HuH-7 (cell line): Measurements from ENCODE around the gene SMIM41.
A peak's percentile ranks its signal among the peaks of the same experiment; 100 is the strongest.

Experiments used
- DNase-seq: peaks from one replicate; pipeline ENCODE4 v3.0.0; 2011; ENCODE audit warnings: low spot score

SMIM41 gene

GRCh38 chr12:52122540-52122871 lies 43.0 kb downstream of the SMIM41 start:
- no peak for DNase-seq

- no peak for DNase-seq
Observed at GRCh38 chr12:52122904-52123303, 43.4 kb downstream of the SMIM41 start.

GRCh38 chr12:52123487-52124186 lies 44.1 kb downstream of the SMIM41 start:
- peak; percentile 1 for DNase-seq

GRCh38 chr12:52125476-52125900 lies 46.0 kb downstream of the SMIM41 start:
- no peak for DNase-seq

- peak; percentile 1 for DNase-seq
Observed at GRCh38 chr12:52126050-52126604, 46.6 kb downstream of the SMIM41 start.

GRCh38 chr12:52126605-52127578 lies 47.4 kb downstream of the SMIM41 start:
- peak; percentile 4 for DNase-seq

- DNase-seq: peak; percentile 1
Observed at GRCh38 chr12:52127683-52128450, 48.4 kb downstream of the SMIM41 start.

GRCh38 chr12:52130711-52131110 lies 51.2 kb downstream of the SMIM41 start:
- DNase-seq: peak; percentile 2

GRCh38 chr12:52132754-52133161 lies 53.3 kb downstream of the SMIM41 start:
- peak; percentile 1 for DNase-seq

GRCh38 chr12:52137746-52138145 lies 58.2 kb downstream of the SMIM41 start:
- DNase-seq: no peak

- DNase-seq: no peak
Observed at GRCh38 chr12:52139147-52139546, 59.6 kb downstream of the SMIM41 start.

- peak; percentile 79 for DNase-seq
Observed at GRCh38 chr12:52139579-52140062, 60.1 kb downstream of the SMIM41 start.

- no peak for DNase-seq
Observed at GRCh38 chr12:52141306-52141705, 61.8 kb downstream of the SMIM41 start.

- DNase-seq: no peak
Observed at GRCh38 chr12:52141875-52142274, 62.4 kb downstream of the SMIM41 start.

- DNase-seq: no peak
Observed at GRCh38 chr12:52142431-52142830, 62.9 kb downstream of the SMIM41 start.

GRCh38 chr12:52144512-52145227 lies 65.2 kb downstream of the SMIM41 start:
- no peak for DNase-seq

GRCh38 chr12:52145228-52146088 lies 66.0 kb downstream of the SMIM41 start:
- DNase-seq: no peak

GRCh38 chr12:52146089-52146821 lies 66.8 kb downstream of the SMIM41 start:
- no peak for DNase-seq

GRCh38 chr12:52146822-52147366 lies 67.4 kb downstream of the SMIM41 start:
- no peak for DNase-seq
